GM13976 (cell line): Measurements from ENCODE around the gene UBXN2A.

Experiments
- DNase-seq: peaks from one replicate; pipeline ENCODE4 v3.0.0; 2012; ENCODE audit warnings: low spot score
- CTCF ChIP-seq: IDR thresholded peaks from 2 replicates; pipeline ENCODE4 v1.5.1; 2012; ENCODE audit warnings: borderline replicate concordance, mild to moderate bottlenecking; ENCODE audit not compliant: insufficient read depth; ENCODE audit errors: extremely low read depth, missing control alignments, control extremely low read depth
- in situ Hi-C: fragments of 300-500 bp; cut with MboI; formaldehyde crosslinking; loops from one replicate; pipeline ENCODE4 v1.12.0; 2022; ENCODE audit warnings: low sequenced_read_pairs, mixed read lengths, inconsistent platforms; ENCODE audit not compliant: unreplicated experiment

UBXN2A gene

GRCh38 chr2:24048769-24049484 lies 108.7 kb downstream of the UBXN2A start:
- DNase-seq, result no peak
- in situ Hi-C loops, result no loop called here
- no peak for TF ChIP-seq CTCF

- peak; percentile 81 for DNase-seq
- in situ Hi-C loops, result no loop called here
- TF ChIP-seq CTCF, result no peak
These were observed 109.3 kb downstream of the UBXN2A start, which contains the start of gene FKBP1B for GRCh38 chr2:24049485-24050021. FKBP1B (plus strand) TSS chr2:24049741; CDS start chr2:24049850, 109 bp downstream.

GRCh38 chr2:24050041-24050979 lies 110.0 kb downstream of the UBXN2A start:
- in situ Hi-C loops, result no loop called here
- TF ChIP-seq CTCF, result no peak
- DNase-seq, result peak; percentile 27

GRCh38 chr2:24051833-24052232 lies 111.6 kb downstream of the UBXN2A start:
- DNase-seq, result no peak
- in situ Hi-C loops, result no loop called here
- no peak for TF ChIP-seq CTCF

- DNase-seq, result no peak
- TF ChIP-seq CTCF, result no peak
- in situ Hi-C loops, result no loop called here
These were observed 112.7 kb downstream of the UBXN2A start for GRCh38 chr2:24052951-24053350.
